T-cell (primary cell): ENCODE measurements around the gene MYMX. TPM values are rescaled to one million over a fixed set of nuclear protein-coding genes. Genes with fewer than 3 reads are reported as not detected.
"Not testable (repeated sequence)": the region's sequence is repeated elsewhere in the genome, so short reads cannot be mapped to it uniquely, and the experiment has no call there.

ENCODE experiments used
- ATAC-seq, 4 experiments: fragments of 200-7000 bp in 3 of 4; fragments of 150-1000 bp in 1 of 4; cut with Tn5 transposase; replicated peaks in 1 of 4; 1 replicate in 3 of 4; 2 replicates in 1 of 4; pipeline ENCODE4 v1.10.0; 2021; ENCODE audit warnings: moderate library complexity in 3 of 4, mild to moderate bottlenecking in 2 of 4, moderate number of reproducible peaks in 1 of 4
- CTCF ChIA-PET, 2 donors: fragments of 300-600 bp; sonication (Branson Sonifier 250); formaldehyde crosslinking; loops; one replicate each; lab custom pipeline; 2022; ENCODE audit warnings: antibody characterized with exemption in 2 of 2; lab: Charles Lee
- POLR2A ChIA-PET, 2 donors: fragments of 300-600 bp; sonication (Branson Sonifier 250); formaldehyde crosslinking; loops; one replicate each; lab custom pipeline; 2022; ENCODE audit warnings: antibody characterized with exemption in 2 of 2; lab: Charles Lee
- DNase-seq, 35 experiments: peaks; one replicate each; pipeline versions ENCODE4 v3.0.0 to v3.0.0-alpha.2; 2013 to 2023
- H3K27ac ChIP-seq: one replicate; pipeline ENCODE4 v1.5.1; 2013; ENCODE audit warnings: low read length
- H3K27me3 ChIP-seq, 2 experiments: replicated peaks in 1 of 2; 1 replicate in 1 of 2; 2 replicates in 1 of 2; pipeline versions ENCODE4 v1.6.1 to v1.7.0; 2013; ENCODE audit warnings: low read length in 1 of 2, mixed read lengths in 1 of 2; ENCODE audit not compliant: control insufficient read depth in 2 of 2, insufficient read depth in 2 of 2; ENCODE audit errors: extremely low read depth in 1 of 2
- H3K36me3 ChIP-seq, 2 donors: 1 replicate in 1 of 2; 2 replicates in 1 of 2; pipeline versions ENCODE4 v1.6.1 to v1.7.0; 2013; ENCODE audit warnings: low read length in 1 of 2; ENCODE audit not compliant: control insufficient read depth in 2 of 2, insufficient read depth in 1 of 2; ENCODE audit errors: extremely low read depth in 1 of 2
- H3K4me1 ChIP-seq, 2 experiments: 1 replicate in 1 of 2; 2 replicates in 1 of 2; pipeline versions ENCODE4 v1.6.1 to v1.7.0; 2013; ENCODE audit warnings: low read length in 2 of 2, mixed read lengths in 1 of 2; ENCODE audit not compliant: insufficient read depth in 2 of 2, control insufficient read depth in 1 of 2; ENCODE audit errors: extremely low read depth in 1 of 2
- H3K4me3 ChIP-seq, 2 donors: 1 replicate in 1 of 2; 2 replicates in 1 of 2; pipeline versions ENCODE4 v1.5.1 to v1.7.0; 2013; ENCODE audit warnings: mild to moderate bottlenecking in 2 of 2, low read length in 1 of 2, moderate library complexity in 1 of 2; ENCODE audit not compliant: control insufficient read depth in 1 of 2; ENCODE audit errors: extremely low read depth in 1 of 2
- H3K9me3 ChIP-seq: 2 replicates; pipeline ENCODE4 v1.7.0; 2013
- H3K27ac Mint-ChIP-seq, 2 donors: one replicate each; pipeline ENCODE4 v1.8.0; 2020 to 2021; ENCODE audit warnings: mild to moderate bottlenecking in 2 of 2, mixed read lengths in 2 of 2
- H3K27me3 Mint-ChIP-seq, 2 donors: one replicate each; pipeline ENCODE4 v1.8.0; 2021 to 2022; ENCODE audit warnings: mixed read lengths in 2 of 2
- H3K36me3 Mint-ChIP-seq: one replicate; pipeline ENCODE4 v1.8.0; 2021; ENCODE audit warnings: mixed read lengths
- H3K4me1 Mint-ChIP-seq, 3 donors: one replicate each; pipeline ENCODE4 v1.8.0; 2020 to 2022; ENCODE audit warnings: mixed read lengths in 3 of 3, mild to moderate bottlenecking in 1 of 3
- H3K4me3 Mint-ChIP-seq, 3 donors: one replicate each; pipeline ENCODE4 v1.8.0; 2020 to 2022; ENCODE audit warnings: mild to moderate bottlenecking in 3 of 3, mixed read lengths in 3 of 3, moderate library complexity in 3 of 3
- H3K9me3 Mint-ChIP-seq, 3 donors: one replicate each; pipeline ENCODE4 v1.8.0; 2020 to 2022; ENCODE audit warnings: mixed read lengths in 3 of 3
- WGBS: methylation state at CpG from one replicate; pipeline ENCODE4 v1.1.5; 2013; ENCODE audit warnings: missing lambda C conversion rate; ENCODE audit not compliant: insufficient coverage; 5-methylcytosine and 5-hydroxymethylcytosine counted together
- total RNA-seq, 35 experiments: library from RNA in 6 of 35; stranded (reverse) in 6 of 35; fragments of 120-200 nt in 1 of 35; gene quantifications; one replicate each; pipeline versions ENCODE4 v1.2.1 to v1.2.4 and lab custom pipeline; 2013 to 2026

The MYMX gene
- total RNA-seq, 5 donors from 2014 or later (not counting 1 experiment from before 2014, with no cell fraction given) = not detected

- POLR2A ChIA-PET = no interaction called here
- no peak overlapping the region for H3K27ac ChIP-seq
- peaks cover 5 to 8% of the 10 kb centered on the region in 2 experiments for H3K4me1 ChIP-seq
- peaks cover 0 to 30% of the 10 kb centered on the region in 2 experiments for H3K27me3 ChIP-seq
- ATAC-seq = no peak
- no peak for DNase-seq
- no peaks in the 10 kb centered on the region for H3K36me3 Mint-ChIP-seq
- no peaks in the 10 kb centered on the region for H3K9me3 Mint-ChIP-seq
- no peak overlapping the region for H3K4me3 Mint-ChIP-seq
- peaks cover 6 to 8% (median 7%) of the 10 kb centered on the region in 3 donors for H3K4me1 Mint-ChIP-seq
- CTCF ChIA-PET = no interaction called here
- no peak overlapping the region for H3K27ac Mint-ChIP-seq
- WGBS = no CpG with 5 or more reads among the region's 2 CpGs
- H3K9me3 ChIP-seq = no peaks in the 10 kb centered on the region
- peaks cover 4 to 13% of the 10 kb centered on the region in 2 donors for H3K27me3 Mint-ChIP-seq
- H3K36me3 ChIP-seq = no peaks in the 10 kb centered on the region
- H3K4me3 ChIP-seq = no peak overlapping the region
These were observed 26.0 kb upstream of the MYMX start for GRCh38 chr6:44190715-44191114.

- Mint-ChIP-seq H3K36me3 (no peaks in the 10 kb centered on the region), H3K27me3 (peaks cover 4 to 8% of the 10 kb centered on the region in 2 donors), H3K4me3 (no peak overlapping the region), H3K27ac (no peak overlapping the region), H3K9me3 (no peaks in the 10 kb centered on the region), H3K4me1 (no peaks in the 10 kb centered on the region)
- ChIA-PET POLR2A (no interaction called here), CTCF (no interaction called here)
- peaks cover 0 to 25% of the 10 kb centered on the region in 2 experiments for H3K27me3 ChIP-seq
- no peaks in the 10 kb centered on the region for H3K9me3 ChIP-seq
- no peak for ATAC-seq
- no peak overlapping the region for H3K27ac ChIP-seq
- DNase-seq = no peak
- no peak overlapping the region for H3K4me3 ChIP-seq
- WGBS = 58% methylated on average over 10 of the region's 10 CpGs
- H3K4me1 ChIP-seq = no peaks in the 10 kb centered on the region
- H3K36me3 ChIP-seq = no peaks in the 10 kb centered on the region
These were observed 24.2 kb upstream of the MYMX start for GRCh38 chr6:44192428-44193041.

- H3K27me3 Mint-ChIP-seq = peaks cover 4 to 8% of the 10 kb centered on the region in 2 donors
- H3K9me3 Mint-ChIP-seq = no peaks in the 10 kb centered on the region
- DNase-seq (no peak), ATAC-seq (no peak)
- Histone ChIP-seq H3K4me3 (no peak overlapping the region), H3K4me1 (no peaks in the 10 kb centered on the region), H3K27me3 (peaks cover 0 to 25% of the 10 kb centered on the region in 2 experiments), H3K9me3 (no peaks in the 10 kb centered on the region), H3K27ac (no peak overlapping the region), H3K36me3 (no peaks in the 10 kb centered on the region)
- no peaks in the 10 kb centered on the region for H3K4me1 Mint-ChIP-seq
- ChIA-PET CTCF (no interaction called here), POLR2A (interaction anchor here in 1 of 2 donors (0.5 to 0.6 kb wide), 2 partner anchors 14 to 599 kb away, joined by 4 read pairs; no protein-coding TSS in a partner anchor)
- 88% methylated on average over 7 of the region's 8 CpGs for WGBS
- no peaks in the 10 kb centered on the region for H3K36me3 Mint-ChIP-seq
- H3K4me3 Mint-ChIP-seq = no peak overlapping the region
- no peak overlapping the region for H3K27ac Mint-ChIP-seq
These were observed 23.3 kb upstream of the MYMX start for GRCh38 chr6:44193307-44193910.

GRCh38 chr6:44194326-44194725, 22.4 kb upstream of the MYMX start:
- no peak overlapping the region for H3K4me3 ChIP-seq
- DNase-seq = no peak
- no peaks in the 10 kb centered on the region for H3K4me1 ChIP-seq
- Mint-ChIP-seq H3K4me3 (no peak overlapping the region), H3K27ac (no peak overlapping the region), H3K36me3 (no peaks in the 10 kb centered on the region), H3K4me1 (no peaks in the 10 kb centered on the region), H3K9me3 (no peaks in the 10 kb centered on the region), H3K27me3 (peaks cover 4 to 8% of the 10 kb centered on the region in 2 donors)
- 88% methylated on average over 2 of the region's 5 CpGs for WGBS
- ChIA-PET POLR2A (no interaction called here), CTCF (no interaction called here)
- peaks cover 0 to 25% of the 10 kb centered on the region in 2 experiments for H3K27me3 ChIP-seq
- no peaks in the 10 kb centered on the region for H3K36me3 ChIP-seq
- no peak overlapping the region for H3K27ac ChIP-seq
- ATAC-seq = no peak
- no peaks in the 10 kb centered on the region for H3K9me3 ChIP-seq

GRCh38 chr6:44196351-44196750, 20.4 kb upstream of the MYMX start:
- peaks cover 0 to 34% of the 10 kb centered on the region in 2 experiments for H3K27me3 ChIP-seq
- H3K4me1 Mint-ChIP-seq, H3K9me3 ChIP-seq, CTCF ChIA-PET, H3K9me3 Mint-ChIP-seq, ATAC-seq, H3K4me1 ChIP-seq, DNase-seq, H3K36me3 Mint-ChIP-seq, POLR2A ChIA-PET, H3K4me3 Mint-ChIP-seq, H3K4me3 ChIP-seq, H3K27ac Mint-ChIP-seq, H3K36me3 ChIP-seq, H3K27ac ChIP-seq, H3K27me3 Mint-ChIP-seq: not testable (repeated sequence)
- WGBS = 94% methylated on average over 8 of the region's 11 CpGs

- 100% methylated on average over 2 of the region's 3 CpGs for WGBS
- H3K36me3 Mint-ChIP-seq = no peaks in the 10 kb centered on the region
- no peaks in the 10 kb centered on the region for H3K9me3 Mint-ChIP-seq
- H3K4me1 Mint-ChIP-seq = no peaks in the 10 kb centered on the region
- ATAC-seq (no peak), DNase-seq (no peak)
- no peak overlapping the region for H3K4me3 Mint-ChIP-seq
- Histone ChIP-seq H3K4me1 (no peaks in the 10 kb centered on the region), H3K9me3 (no peaks in the 10 kb centered on the region), H3K27ac (no peak overlapping the region), H3K27me3 (peaks cover 0 to 32% of the 10 kb centered on the region in 2 experiments), H3K36me3 (no peaks in the 10 kb centered on the region), H3K4me3 (no peak overlapping the region)
- H3K27me3 Mint-ChIP-seq = peaks cover 4 to 7% of the 10 kb centered on the region in 2 donors
- ChIA-PET POLR2A (interaction anchor here in 1 of 2 donors (0.6 kb wide), 1 partner anchor 13 kb away, joined by 3 read pairs; no protein-coding TSS in a partner anchor), CTCF (no interaction called here)
- H3K27ac Mint-ChIP-seq = no peak overlapping the region
These were observed 18.0 kb upstream of the MYMX start for GRCh38 chr6:44198684-44199083.
